ENCODE data around the gene GPR153.
"Not testable (repeated sequence)": the region's sequence is repeated elsewhere in the genome, so short reads cannot be mapped to it uniquely, and the experiment has no call there.

GPR153 gene

GRCh38 chr1:6260961-6261614 is at the start of gene GPR153:
Gene GPR153, minus strand, starts transcription at chr1:6261098. Its CDS starts 6,193 bp downstream, at chr1:6254905.
- DNase-seq (ENCODE audit: low spot score): peak; percentile 94

DNA sequence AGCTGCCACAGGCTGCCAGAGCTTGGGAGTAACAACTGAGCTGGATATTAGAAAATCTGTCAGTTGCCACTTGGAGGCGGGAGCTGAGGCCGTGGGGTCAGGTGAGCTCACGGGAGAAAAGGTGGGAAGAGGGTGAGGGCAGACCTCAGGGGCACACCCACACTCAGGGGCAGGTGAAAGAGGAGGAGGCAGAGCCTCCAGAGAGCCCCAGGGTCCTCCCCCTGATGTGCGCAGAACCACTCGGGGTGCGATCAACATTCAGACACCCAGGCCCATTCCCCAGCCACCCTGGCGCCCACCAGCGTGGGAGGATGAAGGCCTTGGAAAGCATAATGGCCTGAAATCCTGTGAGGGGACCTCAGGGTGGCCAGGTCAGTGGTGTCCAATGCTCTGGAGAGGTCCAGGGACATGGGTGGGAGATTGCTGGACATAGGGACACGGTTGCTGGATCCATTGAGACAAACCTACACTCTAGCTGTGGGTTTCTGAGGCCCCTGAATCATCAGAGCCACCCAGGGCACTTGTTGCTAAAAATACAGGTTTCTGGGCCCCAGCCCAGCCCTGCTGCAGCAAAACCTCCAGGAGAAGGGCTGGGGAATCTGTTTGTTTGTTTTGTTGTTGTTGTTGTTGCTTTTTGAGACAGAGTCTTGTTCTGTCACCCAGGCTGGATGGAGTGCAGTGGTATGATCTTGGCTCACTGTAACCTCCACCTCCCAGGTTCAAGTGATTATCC is 49.4 kb upstream of the GPR153 start:
- no peak for DNase-seq (ENCODE audit: low spot score)

DNA sequence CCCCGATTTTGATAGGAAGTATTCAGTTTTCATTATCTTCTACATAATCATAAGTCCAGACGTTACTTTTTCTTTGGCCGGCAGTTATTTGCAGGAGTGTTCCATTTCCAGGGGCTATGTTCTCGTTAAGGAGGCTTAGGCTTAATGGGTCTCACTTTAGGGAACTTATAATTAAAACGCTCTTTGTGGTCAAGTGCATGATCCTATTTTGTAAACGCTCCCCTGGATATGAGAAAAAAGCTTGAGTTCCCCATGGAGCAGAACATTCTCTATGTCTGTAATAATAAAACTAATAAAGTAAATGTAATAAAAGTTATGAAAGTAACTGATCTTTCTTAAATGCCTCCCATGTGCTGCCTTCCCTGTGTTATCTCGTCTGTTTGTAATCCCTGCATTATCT is 48.7 kb upstream of the GPR153 start:
- DNase-seq (ENCODE audit: low spot score): no peak

GRCh38 chr1:6308449-6308848 is 47.6 kb upstream of the GPR153 start:
- no peak for DNase-seq (ENCODE audit: low spot score)

DNA sequence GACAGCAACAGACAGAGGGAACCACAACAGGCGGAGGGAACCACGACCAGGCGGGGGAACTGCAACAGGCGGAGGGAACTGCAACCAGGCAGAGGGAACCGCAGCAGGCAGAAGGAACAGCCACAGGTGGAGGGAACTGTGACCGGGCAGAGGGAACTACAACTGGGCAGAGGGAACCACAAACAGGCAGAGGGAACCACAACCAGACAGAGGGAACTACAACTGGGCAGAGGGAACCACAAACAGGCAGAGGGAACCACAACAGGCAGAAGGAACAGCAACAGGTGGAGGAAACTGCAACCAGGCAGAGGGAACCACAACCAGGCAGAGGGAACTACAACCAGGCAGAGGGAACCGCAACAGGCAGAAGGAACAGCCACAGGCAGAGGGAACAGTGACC is 46.8 kb upstream of the GPR153 start:
- not testable (repeated sequence) for DNase-seq (ENCODE audit: low spot score)

DNA sequence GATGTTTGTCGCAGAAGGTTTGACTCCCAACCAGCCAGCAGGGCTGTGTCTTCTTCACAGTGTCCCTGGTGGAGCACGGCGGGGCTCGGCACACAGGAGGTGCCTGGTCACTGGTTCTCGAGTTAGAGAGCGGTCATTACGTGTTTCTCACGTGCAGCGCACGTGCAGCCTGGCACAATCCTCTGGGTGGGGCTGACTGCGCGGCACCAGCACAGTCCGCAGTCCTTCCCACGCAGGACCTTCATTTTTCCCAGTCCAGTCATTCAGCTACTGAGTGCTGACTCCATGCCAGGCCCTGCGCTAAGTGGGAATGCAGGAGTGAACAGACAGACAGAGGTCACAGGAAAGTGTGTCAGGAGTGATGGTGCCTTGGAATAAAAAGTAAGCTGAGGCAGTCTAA is 46.2 kb upstream of the GPR153 start:
- DNase-seq (ENCODE audit: low spot score): no peak

DNA sequence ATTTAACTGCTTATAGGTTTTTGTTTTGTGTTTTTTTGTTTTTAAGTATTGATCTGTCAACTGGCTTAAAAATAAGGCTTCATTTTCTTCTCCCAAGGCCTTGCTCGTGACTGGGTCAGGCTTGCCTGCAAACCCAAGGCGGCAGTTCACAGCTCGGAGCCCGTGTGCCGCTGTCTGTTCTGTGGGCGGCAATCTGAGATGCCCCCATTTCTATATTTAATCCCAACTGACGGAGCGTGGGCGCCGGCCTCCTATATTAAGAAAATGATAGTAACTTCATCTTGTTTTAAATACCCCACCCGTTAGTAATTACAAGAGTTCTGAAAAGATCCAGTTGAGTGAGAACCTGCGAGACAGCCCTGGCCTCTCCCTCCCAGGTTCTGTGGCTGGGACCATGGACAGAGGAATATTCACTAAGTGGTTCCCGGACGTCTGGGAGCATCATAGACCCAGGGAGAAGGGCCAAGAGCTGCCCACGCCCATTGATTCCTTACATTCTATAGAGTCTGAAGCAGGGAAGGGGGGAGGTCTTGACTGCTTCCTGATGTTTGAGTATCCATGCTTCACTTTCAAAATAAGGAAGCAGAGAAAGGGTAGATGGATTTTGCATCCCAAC is 42.6 kb upstream of the GPR153 start:
- no peak for DNase-seq (ENCODE audit: low spot score)

DNA sequence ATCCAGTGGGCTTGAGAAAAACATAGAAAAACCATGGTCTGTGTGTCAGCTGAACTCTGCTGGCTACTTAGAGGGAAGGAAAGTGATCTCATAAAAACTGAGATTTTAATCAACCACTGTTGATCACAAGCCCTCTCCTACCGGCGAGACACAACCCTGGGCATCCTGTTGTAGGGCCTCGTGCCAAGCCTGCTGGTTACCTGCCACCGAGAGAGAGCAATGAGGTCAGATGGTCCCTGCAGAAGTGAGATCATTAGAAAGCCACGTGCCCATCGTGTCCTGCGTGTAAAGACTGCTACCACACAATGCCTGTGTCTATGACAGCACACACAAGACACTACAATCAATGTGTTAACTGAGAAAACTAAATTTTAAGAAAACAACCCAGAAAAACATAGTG is 41.7 kb upstream of the GPR153 start:
- DNase-seq (ENCODE audit: low spot score): no peak

GRCh38 chr1:6301526-6301925 is 40.6 kb upstream of the GPR153 start:
- no peak for DNase-seq (ENCODE audit: low spot score)

GRCh38 chr1:6300342-6301048 is 39.6 kb upstream of the GPR153 start:
- DNase-seq (ENCODE audit: low spot score): no peak

- no peak for DNase-seq (ENCODE audit: low spot score)
Observed at GRCh38 chr1:6299557-6300165, 38.8 kb upstream of the GPR153 start.

GRCh38 chr1:6298940-6299465 is 38.1 kb upstream of the GPR153 start:
- DNase-seq (ENCODE audit: low spot score): no peak

- no peak for DNase-seq (ENCODE audit: low spot score)
Observed at GRCh38 chr1:6298530-6298929, 37.6 kb upstream of the GPR153 start.

DNA sequence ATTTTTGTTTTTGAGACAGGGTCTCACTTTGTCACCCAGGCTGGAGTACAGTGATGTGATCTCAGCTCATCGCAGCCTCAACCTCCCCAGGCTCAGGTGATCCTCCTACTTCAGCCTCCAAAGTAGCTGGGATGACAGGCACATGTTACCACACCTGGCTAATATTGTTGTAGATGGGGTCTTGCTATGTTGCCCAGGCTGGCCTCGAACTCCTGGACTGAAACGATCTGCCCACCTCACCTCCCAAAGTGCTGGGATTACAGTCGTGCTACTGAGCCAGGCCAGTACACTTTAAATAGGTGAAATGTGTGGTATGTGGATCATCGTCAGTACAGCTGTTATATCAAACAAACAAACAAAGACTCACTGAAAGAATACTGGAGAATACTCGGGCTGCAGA is 35.0 kb upstream of the GPR153 start:
- DNase-seq (ENCODE audit: low spot score): no peak

GRCh38 chr1:6294890-6295556 is 34.1 kb upstream of the GPR153 start:
- DNase-seq (ENCODE audit: low spot score): no peak

DNA sequence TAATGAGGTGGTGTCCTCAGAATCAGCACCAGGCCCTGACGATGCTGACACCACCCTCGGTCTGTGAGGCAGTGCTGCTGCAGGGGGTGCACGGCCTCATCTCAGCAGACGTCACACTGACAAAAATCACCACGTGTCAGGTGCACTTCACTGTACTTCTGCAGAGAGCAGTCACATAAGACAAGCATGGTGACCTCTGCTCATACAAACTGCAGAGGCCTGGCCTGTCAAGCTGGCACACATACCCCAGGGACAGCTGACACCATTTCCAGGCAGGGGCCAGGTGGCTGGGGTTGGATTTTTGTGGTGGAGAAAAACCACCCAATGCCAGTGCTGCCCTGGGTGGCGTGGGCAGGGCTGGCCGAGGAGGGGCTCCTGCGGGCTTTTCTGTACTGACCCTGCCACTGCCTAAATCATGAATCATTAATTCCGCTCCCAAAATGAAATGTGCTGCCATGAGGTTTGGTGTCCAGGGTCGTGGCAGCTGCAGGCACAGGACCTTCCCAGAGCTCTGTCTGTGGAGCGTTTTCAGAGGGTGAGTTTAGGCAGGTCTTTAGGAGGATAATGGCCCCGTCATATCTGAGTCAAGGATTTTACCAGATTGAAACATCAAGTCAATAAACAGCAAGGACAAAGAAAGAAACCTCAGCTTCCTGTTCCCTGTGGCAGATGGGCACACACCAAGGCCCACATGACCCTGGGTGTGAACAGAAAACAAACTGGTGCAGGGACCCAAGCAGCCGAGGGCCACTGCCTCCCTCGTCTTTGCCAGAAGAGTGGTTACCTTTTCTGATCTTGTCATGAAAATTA is 33.4 kb upstream of the GPR153 start:
- DNase-seq (ENCODE audit: low spot score): no peak

DNA sequence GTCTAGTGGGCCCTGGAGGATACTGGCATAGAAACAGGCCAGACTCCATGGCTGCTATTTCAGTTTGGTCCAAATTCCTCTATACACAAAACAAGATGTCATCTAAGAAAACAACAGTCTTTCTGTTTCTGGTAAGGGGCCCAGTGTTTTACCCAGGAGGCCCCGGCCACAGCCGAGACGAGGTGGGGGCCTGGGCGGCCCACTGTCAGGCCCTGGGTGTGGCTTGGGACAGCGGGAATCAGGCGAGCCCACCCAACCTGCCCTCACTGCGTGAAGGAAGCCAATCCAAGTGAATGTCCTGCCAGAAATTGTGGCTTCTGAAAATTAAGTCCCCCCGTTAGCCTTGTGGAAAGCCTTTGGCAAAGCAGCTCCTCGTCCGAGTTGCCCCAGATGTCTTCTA is 31.2 kb upstream of the GPR153 start:
- DNase-seq (ENCODE audit: low spot score): no peak

GRCh38 chr1:6288665-6289064 is 27.8 kb upstream of the GPR153 start:
- DNase-seq (ENCODE audit: low spot score): no peak

DNA sequence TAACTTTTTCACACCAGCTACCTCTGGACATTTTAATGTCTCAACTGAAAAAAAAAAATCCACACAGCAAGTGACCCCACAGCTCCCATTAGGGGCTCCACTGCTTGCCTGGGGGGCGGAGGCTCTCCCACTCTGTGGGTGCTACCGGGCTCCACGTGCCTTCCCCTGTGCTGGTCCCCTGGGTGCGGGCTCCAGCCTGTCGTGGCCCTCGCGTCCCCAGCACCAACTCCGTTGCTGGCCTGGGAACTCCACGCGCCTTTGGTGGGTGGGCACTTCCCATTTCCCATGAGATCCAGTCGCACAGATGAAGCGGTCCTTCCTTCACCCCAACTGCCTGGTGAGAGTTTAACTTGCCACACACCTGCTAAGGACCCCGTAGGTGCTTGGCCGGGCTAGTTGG is 27.1 kb upstream of the GPR153 start:
- no peak for DNase-seq (ENCODE audit: low spot score)

GRCh38 chr1:6287431-6287886 is 26.6 kb upstream of the GPR153 start:
- no peak for DNase-seq (ENCODE audit: low spot score)

GRCh38 chr1:6287029-6287428 is 26.1 kb upstream of the GPR153 start:
- DNase-seq (ENCODE audit: low spot score): no peak
